Measurements from ENCODE around the gene DYNLT2. TPM values are rescaled to one million over a fixed set of nuclear protein-coding genes. Genes with fewer than 3 reads are reported as not detected.

The DYNLT2 gene
- total RNA-seq, 1 donor from 2014 or later, result 2.8 TPM

DNA sequence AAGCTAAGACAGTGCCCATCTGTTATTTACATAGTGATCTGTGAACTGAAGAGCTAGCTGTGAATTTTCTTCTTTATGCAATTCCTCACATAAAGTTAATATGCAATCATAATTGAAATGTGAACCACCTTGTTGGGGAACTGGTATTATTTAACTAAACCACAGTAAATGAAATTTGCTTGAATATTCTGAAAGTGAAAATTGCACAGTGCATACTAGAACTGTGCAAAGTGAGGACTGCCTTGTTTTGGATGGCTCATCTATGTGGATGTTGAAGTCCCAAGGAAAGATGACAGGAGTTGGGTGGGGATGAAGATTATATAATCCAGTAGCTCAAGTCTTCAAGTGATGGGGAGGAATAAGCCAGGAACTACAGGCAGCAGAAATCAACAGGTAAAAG, 21.4 kb downstream of the DYNLT2 start:
- TF ChIP-seq, protein P1, sequence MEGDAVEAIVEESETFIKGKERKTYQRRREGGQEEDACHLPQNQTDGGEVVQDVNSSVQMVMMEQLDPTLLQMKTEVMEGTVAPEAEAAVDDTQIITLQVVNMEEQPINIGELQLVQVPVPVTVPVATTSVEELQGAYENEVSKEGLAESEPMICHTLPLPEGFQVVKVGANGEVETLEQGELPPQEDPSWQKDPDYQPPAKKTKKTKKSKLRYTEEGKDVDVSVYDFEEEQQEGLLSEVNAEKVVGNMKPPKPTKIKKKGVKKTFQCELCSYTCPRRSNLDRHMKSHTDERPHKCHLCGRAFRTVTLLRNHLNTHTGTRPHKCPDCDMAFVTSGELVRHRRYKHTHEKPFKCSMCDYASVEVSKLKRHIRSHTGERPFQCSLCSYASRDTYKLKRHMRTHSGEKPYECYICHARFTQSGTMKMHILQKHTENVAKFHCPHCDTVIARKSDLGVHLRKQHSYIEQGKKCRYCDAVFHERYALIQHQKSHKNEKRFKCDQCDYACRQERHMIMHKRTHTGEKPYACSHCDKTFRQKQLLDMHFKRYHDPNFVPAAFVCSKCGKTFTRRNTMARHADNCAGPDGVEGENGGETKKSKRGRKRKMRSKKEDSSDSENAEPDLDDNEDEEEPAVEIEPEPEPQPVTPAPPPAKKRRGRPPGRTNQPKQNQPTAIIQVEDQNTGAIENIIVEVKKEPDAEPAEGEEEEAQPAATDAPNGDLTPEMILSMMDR (conservative IDR thresholded peaks at IDR 0.05), result no peak
- H3K27me3 Mint-ChIP-seq (ENCODE audit: low read depth), result peaks cover 3% of the 10 kb centered on the region
- no peak overlapping the region for H3K27ac Mint-ChIP-seq (ENCODE audit: unreplicated experiment)
- H3K36me3 Mint-ChIP-seq (ENCODE audit: low read depth), result peaks cover 7% of the 10 kb centered on the region
- no peak for DNase-seq (ENCODE audit: low read depth, low spot score)
- no peak overlapping the region for H3K4me3 Mint-ChIP-seq
- H3K4me1 Mint-ChIP-seq, result peaks cover 40% of the 10 kb centered on the region
- no peaks in the 10 kb centered on the region for H3K9me3 Mint-ChIP-seq

GRCh38 chr6:169726963-169727362, 24.4 kb downstream of the DYNLT2 start:
- Mint-ChIP-seq H3K9me3 (no peaks in the 10 kb centered on the region), H3K27me3 (ENCODE audit: low read depth) (peaks cover 3% of the 10 kb centered on the region), H3K27ac (ENCODE audit: unreplicated experiment) (no peak overlapping the region), H3K4me1 (peaks cover 52% of the 10 kb centered on the region), H3K36me3 (ENCODE audit: low read depth) (peaks cover 5% of the 10 kb centered on the region), H3K4me3 (peak overlapping the region; percentile 96)
- TF ChIP-seq, protein P1 (conservative IDR thresholded peaks at IDR 0.05), result no peak
- no peak for DNase-seq (ENCODE audit: low read depth, low spot score)

- H3K4me1 Mint-ChIP-seq, result peaks cover 61% of the 10 kb centered on the region
- H3K36me3 Mint-ChIP-seq (ENCODE audit: low read depth), result peaks cover 5% of the 10 kb centered on the region
- peak overlapping the region; percentile 96 for H3K4me3 Mint-ChIP-seq
- no peaks in the 10 kb centered on the region for H3K9me3 Mint-ChIP-seq
- peaks cover 3% of the 10 kb centered on the region for H3K27me3 Mint-ChIP-seq (ENCODE audit: low read depth)
- DNase-seq (ENCODE audit: low read depth, low spot score), result no peak
- H3K27ac Mint-ChIP-seq (ENCODE audit: unreplicated experiment), result peak overlapping the region; percentile 99
- TF ChIP-seq, protein P1 (conservative IDR thresholded peaks at IDR 0.05), result no peak
Observed at GRCh38 chr6:169726049-169726400, 25.3 kb downstream of the DYNLT2 start.

DNA sequence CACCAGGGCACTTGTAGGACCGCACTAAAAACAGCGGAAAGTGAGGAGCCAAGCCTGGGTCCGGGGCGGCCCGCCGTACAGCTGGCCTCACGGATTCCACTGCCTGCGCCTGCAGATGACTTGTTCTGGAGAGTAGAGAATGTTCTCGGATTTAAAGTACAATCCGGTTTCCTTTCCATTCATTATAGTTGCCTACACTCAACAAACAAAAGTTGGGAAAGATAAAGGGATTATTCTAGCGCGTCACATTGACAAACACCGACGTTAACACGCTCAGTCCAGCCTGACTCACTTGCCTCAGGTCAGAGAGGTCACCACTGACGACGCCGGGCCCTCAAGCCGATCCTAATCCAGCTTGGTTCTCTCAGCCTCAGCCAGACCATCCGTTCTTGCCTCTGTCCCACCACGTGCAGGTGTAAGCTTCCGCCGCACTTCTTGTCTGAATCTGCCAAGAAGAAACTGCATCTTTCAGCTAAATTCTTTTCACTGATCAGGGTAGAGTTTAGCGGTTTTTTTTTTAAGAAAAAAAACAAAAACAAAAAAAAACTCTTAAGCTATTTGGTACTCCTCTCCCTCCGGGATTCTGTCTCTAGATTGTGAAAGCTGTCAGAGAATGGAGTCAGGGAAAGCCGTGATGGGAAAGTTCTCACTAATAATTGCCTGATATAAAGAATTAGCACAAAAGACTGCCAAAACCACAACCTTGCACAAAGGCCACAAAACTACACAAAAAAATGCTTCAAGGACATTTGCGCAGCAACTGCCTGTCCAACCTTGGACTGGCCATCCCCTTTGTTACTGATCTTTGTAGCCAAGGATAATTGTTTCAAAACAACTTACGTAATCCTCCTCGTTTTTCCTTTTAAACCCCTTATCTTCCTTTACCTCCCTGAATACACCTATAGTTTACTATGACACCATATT, 26.0 kb downstream of the DYNLT2 start:
- Mint-ChIP-seq H3K4me3 (peak overlapping the region; percentile 96), H3K27ac (ENCODE audit: unreplicated experiment) (peak overlapping the region; percentile 99), H3K36me3 (ENCODE audit: low read depth) (peaks cover 5% of the 10 kb centered on the region), H3K4me1 (peaks cover 67% of the 10 kb centered on the region), H3K9me3 (no peaks in the 10 kb centered on the region), H3K27me3 (ENCODE audit: low read depth) (peaks cover 3% of the 10 kb centered on the region)
- TF ChIP-seq, protein P1 (conservative IDR thresholded peaks at IDR 0.05), result no peak
- DNase-seq (ENCODE audit: low read depth, low spot score), result peak; percentile 54

- peak; percentile 80 for DNase-seq (ENCODE audit: low read depth, low spot score)
- Mint-ChIP-seq H3K4me3 (peak within 1 kb of the TSS; percentile 96), H3K4me1 (peaks cover 73% of the 10 kb centered on the region), H3K9me3 (no peaks in the 10 kb centered on the region), H3K36me3 (ENCODE audit: low read depth) (peaks cover 5% of the 10 kb centered on the region), H3K27me3 (ENCODE audit: low read depth) (peaks cover 3% of the 10 kb centered on the region), H3K27ac (ENCODE audit: unreplicated experiment) (peak within 1 kb of the TSS; percentile 99)
- TF ChIP-seq, protein P1 (conservative IDR thresholded peaks at IDR 0.05), result no peak
Observed at GRCh38 chr6:169724494-169725124, 26.8 kb downstream of the DYNLT2 start, which contains the start of gene PHF10. Gene PHF10, minus strand, starts transcription at chr6:169724500. Its CDS starts 569 bp downstream, at chr6:169723931.
